Right renal cortex interstitium (tissue), 3 donors: ENCODE measurements around the gene TCEA2. TPM values are rescaled to one million over a fixed set of nuclear protein-coding genes. Genes with fewer than 3 reads are reported as not detected.

Experiments
- DNase-seq, 3 donors: peaks; one replicate each; pipeline ENCODE4 v3.0.0-alpha.2; 2013; ENCODE audit warnings: low read depth in 3 of 3, low spot score in 2 of 3
- polyA plus RNA-seq, 3 donors: library from polyadenylated mRNA; unstranded; fragments of 120-200 nt; gene quantifications; one replicate each; pipeline ENCODE4 v1.2.1, GENCODE V29; 2013; ENCODE audit not compliant: insufficient read length in 3 of 3

Gene TCEA2
- polyA plus RNA-seq, 3 donors = 71.0 to 72.0 (median 71.0) TPM

DNA sequence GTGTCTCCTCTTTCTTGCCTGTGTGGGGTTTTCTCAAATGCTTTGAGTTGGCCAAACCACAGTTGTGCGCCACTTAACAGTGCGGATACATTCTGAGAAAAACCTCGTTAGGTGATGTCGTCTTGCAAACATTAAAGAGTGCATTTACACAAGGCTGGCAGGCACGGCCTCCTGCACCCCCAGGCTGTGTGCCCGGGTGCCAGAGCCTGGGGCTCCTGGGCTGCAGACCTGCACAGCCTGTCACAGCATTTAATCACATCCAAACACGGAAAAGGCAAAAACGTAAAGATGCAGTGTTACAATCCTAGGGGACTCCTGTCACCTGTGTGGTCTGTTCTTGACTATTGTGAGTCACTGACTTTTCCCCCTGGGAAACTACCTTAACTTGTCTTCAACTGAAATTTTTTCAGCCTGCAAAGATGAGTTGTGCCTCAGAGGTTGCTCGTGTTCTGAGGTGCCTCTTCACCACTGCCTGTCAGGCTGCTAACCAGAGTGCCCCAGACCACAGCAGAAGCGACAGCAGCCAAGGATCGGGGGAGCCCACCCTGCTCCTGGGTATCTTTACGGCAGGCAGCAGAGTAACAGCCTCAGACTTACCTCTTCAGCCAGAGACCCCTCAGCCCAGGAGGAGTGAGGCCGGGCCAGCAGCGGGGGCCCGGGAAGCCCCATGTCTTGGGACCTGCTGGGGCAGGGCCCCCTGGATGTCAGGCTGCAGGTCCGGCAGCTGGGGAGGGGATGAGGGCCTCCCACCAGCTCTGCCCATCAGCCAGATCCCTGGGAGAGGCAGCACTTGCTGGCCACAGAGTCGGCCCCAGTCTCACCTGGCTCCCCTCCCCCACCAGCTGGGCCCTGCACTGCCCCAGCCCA is 27.7 kb upstream of the TCEA2 start:
- no peak for DNase-seq

- no peak for DNase-seq
Observed at GRCh38 chr20:64035933-64036345, 27.1 kb upstream of the TCEA2 start, which contains the start of gene C20orf204. C20orf204 (plus strand) TSS chr20:64036182; CDS start chr20:64036324, 142 bp downstream.

DNA sequence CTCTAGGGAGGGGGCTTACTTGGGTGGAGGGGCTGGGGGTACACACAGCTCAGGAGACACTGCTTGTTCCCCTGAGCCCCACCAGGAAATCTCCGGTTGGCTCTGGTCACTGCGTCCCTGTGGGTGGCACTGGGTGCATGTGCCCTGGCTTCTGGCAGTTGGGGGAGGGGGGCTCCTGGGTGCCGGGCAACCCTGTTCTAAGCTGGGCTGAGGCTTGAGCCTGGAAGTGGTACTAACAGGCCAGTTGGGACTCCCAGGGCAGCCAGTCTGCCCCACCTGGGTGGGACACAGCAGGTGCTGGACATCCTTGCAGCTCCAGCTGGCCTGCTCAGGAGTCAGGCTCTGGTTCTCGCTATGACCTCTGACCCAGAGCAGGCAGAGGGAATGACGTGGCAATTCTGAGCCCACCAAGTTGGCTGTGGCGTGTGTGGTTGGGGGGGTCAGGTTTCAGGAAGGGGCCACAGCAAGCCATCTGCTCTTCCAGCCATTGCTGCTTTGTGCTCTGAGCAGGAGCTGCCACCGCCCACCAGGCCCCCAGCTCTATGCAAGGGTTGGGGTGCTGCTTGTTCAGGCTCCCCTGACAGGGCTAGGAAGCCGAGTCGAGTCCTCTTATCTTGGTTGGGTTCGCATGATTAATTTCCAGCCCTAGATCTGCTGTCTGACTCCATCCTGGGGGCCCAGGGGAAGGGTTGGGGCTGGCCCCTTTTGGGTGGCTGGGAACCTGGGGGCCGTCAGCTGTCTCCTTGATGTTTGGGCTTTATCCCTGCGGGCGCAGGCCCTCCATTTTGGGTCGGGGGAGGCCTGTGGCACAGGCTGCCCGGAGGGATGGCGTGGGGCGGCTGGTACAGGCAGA is 26.4 kb upstream of the TCEA2 start:
- DNase-seq = no peak

- no peak for DNase-seq
Observed at GRCh38 chr20:64037199-64037497, 25.9 kb upstream of the TCEA2 start.

DNA sequence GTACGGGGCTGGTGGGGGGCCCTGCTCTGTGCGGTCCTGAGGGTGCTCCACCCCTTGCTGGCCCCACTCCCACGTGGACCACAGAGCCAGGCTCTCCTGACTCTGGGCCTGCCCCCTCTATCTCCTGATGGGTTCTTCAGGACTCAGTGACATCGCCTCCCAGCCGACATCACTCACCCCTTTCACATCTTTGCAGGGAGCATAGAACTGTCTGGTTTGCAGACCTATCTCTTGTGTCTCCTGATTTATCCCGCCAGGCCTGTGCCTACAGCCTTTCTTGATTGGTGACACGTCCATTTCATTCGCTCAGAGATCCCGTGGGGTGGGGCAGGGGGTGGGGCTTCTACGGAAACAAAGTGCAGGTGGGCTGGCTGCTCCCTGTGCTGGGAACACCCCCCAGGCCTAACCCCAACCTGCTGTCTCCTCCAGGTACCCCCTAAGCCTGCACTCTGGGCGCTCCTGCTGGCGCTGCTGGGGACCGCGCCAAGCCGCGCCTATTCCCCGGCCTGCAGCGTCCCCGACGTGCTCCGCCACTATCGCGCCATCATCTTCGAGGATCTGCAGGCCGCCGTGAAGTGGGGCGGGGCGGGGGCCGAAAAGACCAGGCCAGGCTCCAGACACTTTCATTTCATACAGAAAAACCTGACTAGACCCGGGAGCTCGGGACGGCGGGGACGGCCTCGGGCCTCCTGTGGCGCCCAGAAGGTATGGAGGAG is 25.3 kb upstream of the TCEA2 start:
- DNase-seq = no peak

- no peak for DNase-seq
Observed at GRCh38 chr20:64038224-64038564, 24.8 kb upstream of the TCEA2 start.

DNA sequence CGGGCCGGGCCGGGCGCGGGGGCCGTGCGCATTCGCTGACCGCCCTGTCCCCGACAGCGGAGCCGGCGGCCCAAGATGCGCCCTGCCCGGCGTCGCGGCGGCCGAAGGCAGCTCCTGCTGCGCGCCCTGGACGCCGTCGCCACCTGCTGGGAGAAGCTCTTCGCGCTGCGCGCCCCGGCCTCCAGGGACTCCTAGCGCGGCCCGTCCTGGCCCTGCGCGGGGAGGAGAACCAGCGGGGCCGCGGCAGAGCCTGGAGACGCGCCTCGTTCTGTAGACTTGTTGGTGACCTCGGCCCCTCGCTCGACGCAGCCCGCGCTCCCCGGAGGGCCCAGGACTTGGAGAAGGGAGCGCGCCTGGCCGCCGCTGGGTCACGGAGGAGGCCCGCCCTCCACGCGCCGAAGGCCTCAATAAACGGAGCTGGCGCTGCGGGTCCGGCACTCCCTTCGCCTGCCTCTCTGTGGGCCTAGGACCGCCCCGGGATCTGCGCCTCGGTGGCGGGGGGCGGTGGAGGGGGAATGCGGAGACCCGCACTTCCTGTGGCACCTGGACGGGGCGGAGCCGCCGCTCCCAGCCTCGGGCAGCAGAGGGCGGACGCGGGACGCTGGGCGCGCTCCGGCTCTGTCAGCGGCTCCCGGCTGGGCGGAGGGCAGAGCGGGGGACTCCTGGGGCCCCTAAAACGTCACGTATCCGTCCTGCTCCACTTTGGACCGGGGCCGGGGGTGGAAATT is 24.3 kb upstream of the TCEA2 start:
- peak in 1 of 3 donors; percentile 62 for DNase-seq

- DNase-seq = no peak
Observed at GRCh38 chr20:64039293-64040160, 23.5 kb upstream of the TCEA2 start.

GRCh38 chr20:64040231-64041039 is 22.6 kb upstream of the TCEA2 start:
- DNase-seq = no peak

DNA sequence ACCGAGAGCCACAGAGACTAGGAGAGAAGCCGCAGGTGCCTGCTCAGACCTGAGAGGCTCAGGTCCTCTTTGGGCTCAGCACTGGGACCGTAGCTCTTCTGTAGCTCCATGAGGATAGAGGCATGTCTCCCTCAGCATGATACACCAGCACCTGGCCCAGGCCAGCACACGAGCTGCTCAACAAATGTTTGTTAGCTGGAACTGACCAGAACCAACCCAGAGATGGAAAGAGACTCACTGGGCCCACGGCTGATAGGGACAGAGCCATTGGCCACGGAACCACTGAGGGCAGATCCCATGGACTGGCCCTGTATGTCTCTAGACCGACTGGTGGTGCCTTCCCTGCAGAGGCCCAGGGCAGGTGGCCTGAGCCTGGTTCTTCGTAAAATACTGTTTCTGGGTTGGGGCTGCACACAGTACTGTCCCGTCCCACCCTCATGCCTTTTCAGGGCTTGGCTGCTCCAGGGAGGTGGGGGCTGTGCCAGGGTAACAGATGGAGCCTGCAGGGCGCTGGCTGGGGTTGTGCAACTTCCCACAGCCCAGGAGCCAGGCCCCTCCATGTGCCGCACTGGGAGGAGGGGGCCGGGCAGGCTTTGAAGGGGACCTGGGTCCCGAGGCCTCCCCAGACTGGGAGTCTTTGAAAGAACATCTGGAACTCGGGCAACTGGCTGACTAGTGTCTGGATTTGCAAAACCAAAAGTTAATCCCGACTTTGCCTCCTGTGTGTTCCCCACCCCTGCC is 21.8 kb upstream of the TCEA2 start:
- no peak for DNase-seq

GRCh38 chr20:64041781-64042053 is 21.3 kb upstream of the TCEA2 start:
- no peak for DNase-seq

GRCh38 chr20:64042054-64042781 is 20.8 kb upstream of the TCEA2 start:
- DNase-seq = no peak

GRCh38 chr20:64043768-64044167 is 19.2 kb upstream of the TCEA2 start:
- DNase-seq = no peak

- no peak for DNase-seq
Observed at GRCh38 chr20:64044484-64045247, 18.3 kb upstream of the TCEA2 start.

- no peak for DNase-seq
Observed at GRCh38 chr20:64045346-64046011, 17.5 kb upstream of the TCEA2 start.

DNA sequence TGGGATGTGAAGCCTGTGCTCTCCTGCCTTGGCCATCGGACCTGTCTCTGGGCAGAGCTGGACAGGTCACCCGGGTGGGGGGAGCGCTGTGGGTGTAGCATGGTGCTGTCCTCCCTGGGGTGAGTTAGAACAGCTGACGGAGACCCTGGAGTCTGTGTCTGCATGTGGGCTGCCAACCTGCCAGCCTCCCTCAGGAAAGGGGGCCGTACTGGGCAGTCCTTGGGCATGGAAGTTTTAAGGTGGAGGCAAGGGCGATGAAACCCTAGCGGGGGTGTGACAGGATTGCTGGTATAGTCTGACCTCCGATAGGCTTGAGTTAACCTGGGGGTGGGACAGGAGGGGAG is 16.0 kb upstream of the TCEA2 start:
- no peak for DNase-seq
